ENCODE results near the gene SVIL.

SVIL gene

GRCh38 chr10:29634764-29635625, at the start of gene SVIL:
TSS of gene SVIL (minus strand) at chr10:29634971. CDS start at chr10:29555058, 79,913 bp downstream.
- no peak for DNase-seq

- no peak for DNase-seq
Measured at GRCh38 chr10:29681676-29682448, 47.1 kb upstream of the SVIL start.

GRCh38 chr10:29680091-29680490, 45.3 kb upstream of the SVIL start:
- no peak for DNase-seq

GRCh38 chr10:29676732-29677131, 42.0 kb upstream of the SVIL start:
- no peak for DNase-seq

GRCh38 chr10:29675984-29676383, 41.2 kb upstream of the SVIL start:
- DNase-seq = no peak

- no peak for DNase-seq
Measured at GRCh38 chr10:29671968-29672367, 37.2 kb upstream of the SVIL start.

- DNase-seq = no peak
Measured at GRCh38 chr10:29671228-29671780, 36.5 kb upstream of the SVIL start.

- no peak for DNase-seq
Measured at GRCh38 chr10:29670761-29671160, 36.0 kb upstream of the SVIL start.

- no peak for DNase-seq
Measured at GRCh38 chr10:29669149-29669548, 34.4 kb upstream of the SVIL start.

- DNase-seq = no peak
Measured at GRCh38 chr10:29668628-29669027, 33.9 kb upstream of the SVIL start.

- DNase-seq = no peak
Measured at GRCh38 chr10:29667191-29667590, 32.4 kb upstream of the SVIL start.

GRCh38 chr10:29666201-29666600, 31.4 kb upstream of the SVIL start:
- DNase-seq = no peak

- no peak for DNase-seq
Measured at GRCh38 chr10:29663718-29664117, 28.9 kb upstream of the SVIL start.

GRCh38 chr10:29658984-29659965, 24.5 kb upstream of the SVIL start:
- DNase-seq = peak; percentile 40

- DNase-seq = no peak
Measured at GRCh38 chr10:29657719-29658274, 23.0 kb upstream of the SVIL start.

GRCh38 chr10:29656451-29656992, 21.8 kb upstream of the SVIL start:
- no peak for DNase-seq

- no peak for DNase-seq
Measured at GRCh38 chr10:29652192-29652591, 17.4 kb upstream of the SVIL start.

- DNase-seq = no peak
Measured at GRCh38 chr10:29651767-29652166, 17.0 kb upstream of the SVIL start.

- DNase-seq = no peak
Measured at GRCh38 chr10:29650552-29650944, 15.8 kb upstream of the SVIL start.

GRCh38 chr10:29649561-29650551, 15.1 kb upstream of the SVIL start:
- peak; percentile 5 for DNase-seq

GRCh38 chr10:29648983-29649268, 14.2 kb upstream of the SVIL start:
- DNase-seq = no peak
